Spinal cord (tissue), 10 donors: ENCODE results near the gene DCX. TPM values are rescaled to one million over a fixed set of nuclear protein-coding genes. Genes with fewer than 3 reads are reported as not detected.
A peak's percentile ranks its signal among the peaks of the same experiment; 100 is the strongest.

Experiments used
- DNase-seq, 6 donors: peaks; one replicate each; pipeline versions ENCODE4 v3.0.0 to v3.0.0-alpha.2; 2013 to 2015; ENCODE audit warnings: low spot score in 6 of 6, low read depth in 4 of 6
- H3K27ac ChIP-seq: one replicate; pipeline ENCODE4 v1.5.1; 2013; ENCODE audit warnings: low read depth, low read length, control low read depth
- H3K27me3 ChIP-seq: one replicate; pipeline ENCODE4 v1.6.1; 2013; ENCODE audit warnings: low read length; ENCODE audit not compliant: control insufficient read depth, insufficient read depth
- H3K36me3 ChIP-seq: one replicate; pipeline ENCODE4 v1.6.1; 2013; ENCODE audit warnings: low read length; ENCODE audit not compliant: control insufficient read depth, insufficient read depth
- H3K4me1 ChIP-seq: one replicate; pipeline ENCODE4 v1.6.1; 2013; ENCODE audit warnings: low read length; ENCODE audit not compliant: control insufficient read depth, insufficient read depth
- H3K4me3 ChIP-seq: one replicate; pipeline ENCODE4 v1.5.1; 2013; ENCODE audit warnings: low read depth, low read length, control low read depth
- H3K9me3 ChIP-seq: one replicate; pipeline ENCODE4 v1.6.1; 2013; ENCODE audit warnings: low read length; ENCODE audit not compliant: control insufficient read depth, insufficient read depth
- WGBS: methylation state at CpG from one replicate; pipeline ENCODE4 v1.1.5; 2013; ENCODE audit warnings: missing lambda C conversion rate; ENCODE audit not compliant: insufficient coverage; 5-methylcytosine and 5-hydroxymethylcytosine counted together
- polyA plus RNA-seq, 2 donors: library from polyadenylated mRNA; unstranded; fragments of 120-200 nt; gene quantifications; one replicate each; pipeline ENCODE4 v1.2.1, GENCODE V29; 2013; ENCODE audit not compliant: insufficient read length in 2 of 2
- total RNA-seq, 2 donors: library from RNA; depleted of rRNA in 1 of 2; stranded (reverse); fragments of 120-200 nt in 1 of 2; fragments of >200 nt in 1 of 2; gene quantifications; one replicate each; pipeline versions ENCODE4 v1.2.3 to v1.2.4, GENCODE V29; 2013 to 2014
- donor health status: healthy.

Gene DCX
- total and polyA plus RNA-seq, 4 donors, result 33.4 to 129 (median 70.1) TPM

GRCh38 chrX:111376897-111377578 is 35.0 kb downstream of the DCX start:
- DNase-seq, result peak in 4 of 6 donors; percentile 33 to 87 (median 60)
- Histone ChIP-seq H3K4me3 (no peak overlapping the region), H3K27me3 (peaks cover 9% of the 10 kb centered on the region), H3K4me1 (peaks cover 7% of the 10 kb centered on the region), H3K27ac (no peak overlapping the region), H3K9me3 (no peaks in the 10 kb centered on the region), H3K36me3 (no peaks in the 10 kb centered on the region)
- WGBS, result 40% methylated on average over 1 of the region's 6 CpGs

GRCh38 chrX:111376486-111376885 is 35.5 kb downstream of the DCX start:
- Histone ChIP-seq H3K9me3 (no peaks in the 10 kb centered on the region), H3K4me1 (peaks cover 7% of the 10 kb centered on the region), H3K36me3 (no peaks in the 10 kb centered on the region), H3K27me3 (peaks cover 7% of the 10 kb centered on the region), H3K27ac (no peak overlapping the region), H3K4me3 (no peak overlapping the region)
- DNase-seq, result peak in 1 of 6 donors; percentile 4
- WGBS, result 17% methylated on average over 1 of the region's 3 CpGs

GRCh38 chrX:111375747-111376146 is 36.2 kb downstream of the DCX start:
- no peak overlapping the region for H3K27ac ChIP-seq
- peak in 2 of 6 donors; percentile 25 to 40 for DNase-seq
- H3K4me3 ChIP-seq, result no peak overlapping the region
- 22% methylated on average over 2 of the region's 2 CpGs for WGBS
- peaks cover 7% of the 10 kb centered on the region for H3K4me1 ChIP-seq
- no peaks in the 10 kb centered on the region for H3K36me3 ChIP-seq
- H3K27me3 ChIP-seq, result peaks cover 7% of the 10 kb centered on the region
- H3K9me3 ChIP-seq, result no peaks in the 10 kb centered on the region

- peak in 2 of 6 donors; percentile 66 to 82 for DNase-seq
- 20% methylated on average over 5 of the region's 5 CpGs for WGBS
- Histone ChIP-seq H3K27ac (no peak overlapping the region), H3K9me3 (no peaks in the 10 kb centered on the region), H3K4me1 (peaks cover 3% of the 10 kb centered on the region), H3K27me3 (peaks cover 9% of the 10 kb centered on the region), H3K36me3 (no peaks in the 10 kb centered on the region), H3K4me3 (no peak overlapping the region)
These were observed 39.9 kb downstream of the DCX start for GRCh38 chrX:111372086-111372485.

GRCh38 chrX:111365770-111366325 is 46.1 kb downstream of the DCX start:
- H3K9me3 ChIP-seq, result no peaks in the 10 kb centered on the region
- no CpG with 5 or more reads among the region's 2 CpGs for whole genome bisulfite sequencing
- H3K27me3 ChIP-seq, result peaks cover 17% of the 10 kb centered on the region
- H3K4me3 ChIP-seq, result no peak overlapping the region
- no peak overlapping the region for H3K27ac ChIP-seq
- DNase-seq, result no peak
- no peaks in the 10 kb centered on the region for H3K4me1 ChIP-seq
- H3K36me3 ChIP-seq, result no peaks in the 10 kb centered on the region

- Histone ChIP-seq H3K4me1 (no peaks in the 10 kb centered on the region), H3K27me3 (peaks cover 12% of the 10 kb centered on the region), H3K9me3 (no peaks in the 10 kb centered on the region), H3K27ac (no peak overlapping the region), H3K36me3 (no peaks in the 10 kb centered on the region), H3K4me3 (no peak overlapping the region)
- no CpG with 5 or more reads among the region's 3 CpGs for WGBS
- no peak for DNase-seq
These were observed 48.3 kb downstream of the DCX start for GRCh38 chrX:111363741-111364140.

- Histone ChIP-seq H3K27ac (no peak overlapping the region), H3K4me1 (no peaks in the 10 kb centered on the region), H3K4me3 (no peak overlapping the region), H3K27me3 (peaks cover 12% of the 10 kb centered on the region), H3K36me3 (no peaks in the 10 kb centered on the region), H3K9me3 (peaks cover 2% of the 10 kb centered on the region)
- no peak for DNase-seq
- WGBS, result 60% methylated on average over 1 of the region's 1 CpG
These were observed 50.2 kb downstream of the DCX start for GRCh38 chrX:111361751-111362150.

- Histone ChIP-seq H3K4me1 (no peaks in the 10 kb centered on the region), H3K27ac (no peak overlapping the region), H3K4me3 (no peak overlapping the region), H3K36me3 (no peaks in the 10 kb centered on the region), H3K27me3 (peaks cover 10% of the 10 kb centered on the region), H3K9me3 (peaks cover 2% of the 10 kb centered on the region)
- WGBS, result no CpG with 5 or more reads among the region's 3 CpGs
- no peak for DNase-seq
These were observed 51.2 kb downstream of the DCX start for GRCh38 chrX:111360839-111361238.

- Histone ChIP-seq H3K27me3 (peaks cover 8% of the 10 kb centered on the region), H3K4me3 (no peak overlapping the region), H3K27ac (no peak overlapping the region), H3K4me1 (no peaks in the 10 kb centered on the region), H3K9me3 (peaks cover 2% of the 10 kb centered on the region), H3K36me3 (no peaks in the 10 kb centered on the region)
- WGBS, result no CpG with 5 or more reads among the region's 2 CpGs
- no peak for DNase-seq
These were observed 56.4 kb downstream of the DCX start for GRCh38 chrX:111355523-111356115.

GRCh38 chrX:111354496-111354895 is 57.5 kb downstream of the DCX start:
- peak in 1 of 6 donors; percentile 57 for DNase-seq
- peaks cover 2% of the 10 kb centered on the region for H3K9me3 ChIP-seq
- no CpG with 5 or more reads among the region's 1 CpG for WGBS
- no peaks in the 10 kb centered on the region for H3K36me3 ChIP-seq
- H3K4me1 ChIP-seq, result no peaks in the 10 kb centered on the region
- H3K27ac ChIP-seq, result no peak overlapping the region
- peaks cover 8% of the 10 kb centered on the region for H3K27me3 ChIP-seq
- no peak overlapping the region for H3K4me3 ChIP-seq
